ENCODE measurements around the gene SELE. TPM values are rescaled to one million over a fixed set of nuclear protein-coding genes. Genes with fewer than 3 reads are reported as not detected.

Gene SELE
- total and polyA plus RNA-seq, 2 donors from 2014 or later = 0.92 to 4.5 TPM

DNA sequence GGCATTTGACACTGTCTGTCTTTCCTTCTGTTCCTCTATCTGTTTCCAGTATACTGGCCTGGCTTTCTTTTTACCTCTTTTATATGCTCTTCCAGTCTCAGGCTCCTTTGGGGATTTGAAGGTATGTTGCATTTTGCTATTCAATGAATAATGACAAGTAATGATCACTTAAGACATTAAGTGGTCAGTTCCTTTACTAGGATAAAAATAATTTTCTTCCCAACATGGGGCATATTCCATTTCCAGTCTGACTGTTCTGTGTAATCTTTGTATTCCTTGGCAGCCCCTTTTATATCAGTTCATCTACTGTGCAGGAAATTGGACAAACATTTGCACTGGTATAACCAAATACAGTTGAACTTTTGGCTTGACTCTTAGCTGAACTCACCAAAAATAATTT, 45.3 kb upstream of the SELE start:
- no peaks in the 10 kb centered on the region for H3K9me3 ChIP-seq (ENCODE audit: control insufficient read depth in 2 of 3, insufficient read depth in 1 of 3, low read length in 3 of 3)
- intact Hi-C loops (cut with DNase I) = no loop called here
- H3K36me3 ChIP-seq (ENCODE audit: control insufficient read depth in 2 of 3, insufficient read depth in 3 of 3, low read length in 3 of 3) = no peaks in the 10 kb centered on the region
- FAIRE-seq (no peak), DNase-seq (no peak)
- H3K27ac ChIP-seq (ENCODE audit: low read depth in 2 of 2, low read length in 2 of 2) = no peak overlapping the region
- no peaks in the 10 kb centered on the region for H3K27me3 ChIP-seq (ENCODE audit: control insufficient read depth, insufficient read depth, low read length)
- H3K9ac ChIP-seq (ENCODE audit: low read length in 3 of 3) = no peak overlapping the region
- peaks cover 0 to 2% (median 0%) of the 10 kb centered on the region in 3 donors for H3K4me1 ChIP-seq (ENCODE audit: control insufficient read depth in 2 of 3, insufficient read depth in 2 of 3, low read depth in 1 of 3, low read length in 3 of 3)
- TF ChIP-seq CTCF (IDR thresholded peaks at IDR 0.05; ENCODE audit: borderline replicate concordance, extremely low read depth, insufficient read depth) = no peak
- H3K4me3 ChIP-seq (ENCODE audit: low read length in 3 of 3) = no peak overlapping the region

DNA sequence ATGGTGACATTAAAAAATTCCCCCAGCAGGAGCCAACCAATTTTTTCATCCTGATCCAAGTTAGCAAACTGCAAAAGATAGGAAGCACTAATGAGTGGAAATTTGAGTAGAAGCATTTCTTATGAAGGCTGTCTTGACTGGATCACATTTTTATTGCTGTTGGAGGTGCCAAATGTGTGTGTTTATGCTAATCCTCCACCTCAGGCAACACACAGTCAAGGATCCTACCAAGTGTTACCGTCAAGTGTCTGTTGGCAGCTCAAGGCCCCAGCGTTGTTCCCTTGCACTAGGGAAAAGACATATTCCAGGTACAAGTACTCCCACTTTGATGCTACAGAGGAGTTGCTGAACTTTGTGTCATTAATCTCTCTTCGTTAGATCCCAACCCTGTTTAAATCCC, 42.6 kb upstream of the SELE start:
- Histone ChIP-seq H3K4me1 (ENCODE audit: control insufficient read depth in 2 of 3, insufficient read depth in 2 of 3, low read depth in 1 of 3, low read length in 3 of 3) (peaks cover 0 to 2% (median 0%) of the 10 kb centered on the region in 3 donors), H3K27ac (ENCODE audit: low read depth in 2 of 2, low read length in 2 of 2) (no peak overlapping the region), H3K9ac (ENCODE audit: low read length in 3 of 3) (no peak overlapping the region), H3K4me3 (ENCODE audit: low read length in 3 of 3) (no peak overlapping the region), H3K36me3 (ENCODE audit: control insufficient read depth in 2 of 3, insufficient read depth in 3 of 3, low read length in 3 of 3) (no peaks in the 10 kb centered on the region), H3K9me3 (ENCODE audit: control insufficient read depth in 2 of 3, insufficient read depth in 1 of 3, low read length in 3 of 3) (no peaks in the 10 kb centered on the region), H3K27me3 (ENCODE audit: control insufficient read depth, insufficient read depth, low read length) (no peaks in the 10 kb centered on the region)
- no peak for DNase-seq
- no peak for TF ChIP-seq CTCF (IDR thresholded peaks at IDR 0.05; ENCODE audit: borderline replicate concordance, extremely low read depth, insufficient read depth)
- no peak for FAIRE-seq
- intact Hi-C loops (cut with DNase I) = no loop called here

DNA sequence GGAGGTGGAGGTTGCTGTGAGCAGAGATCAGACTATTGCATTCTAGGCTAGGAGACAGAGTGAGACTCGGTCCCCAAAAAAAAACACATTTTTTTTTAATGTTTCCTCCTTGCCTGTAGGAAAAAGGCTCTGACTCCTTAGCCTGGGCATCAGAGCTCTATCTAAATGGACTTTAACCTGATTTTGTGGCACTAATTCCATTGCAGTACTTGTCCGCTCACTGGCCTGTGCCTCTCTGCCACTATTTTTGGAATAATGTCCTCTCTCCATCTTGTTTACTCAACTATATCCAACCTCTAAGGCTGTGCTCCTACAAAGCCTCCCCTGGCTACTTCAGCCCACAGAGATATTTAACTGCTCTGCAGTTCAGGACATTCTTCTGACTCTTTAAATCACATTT, 34.3 kb upstream of the SELE start:
- TF ChIP-seq CTCF (IDR thresholded peaks at IDR 0.05; ENCODE audit: borderline replicate concordance, extremely low read depth, insufficient read depth) = no peak
- no peaks in the 10 kb centered on the region for H3K36me3 ChIP-seq (ENCODE audit: control insufficient read depth in 2 of 3, insufficient read depth in 3 of 3, low read length in 3 of 3)

More for the DNA sequence above, 34.3 kb upstream of the SELE start:
- intact Hi-C loops (cut with DNase I) = no loop called here
- no peak overlapping the region for H3K27ac ChIP-seq (ENCODE audit: low read depth in 2 of 2, low read length in 2 of 2)
- H3K9ac ChIP-seq (ENCODE audit: low read length in 3 of 3) = no peak overlapping the region
- no peak for FAIRE-seq
- H3K9me3 ChIP-seq (ENCODE audit: control insufficient read depth in 2 of 3, insufficient read depth in 1 of 3, low read length in 3 of 3) = no peaks in the 10 kb centered on the region
- no peak for DNase-seq
- H3K4me1 ChIP-seq (ENCODE audit: control insufficient read depth in 2 of 3, insufficient read depth in 2 of 3, low read depth in 1 of 3, low read length in 3 of 3) = no peaks in the 10 kb centered on the region
- H3K4me3 ChIP-seq (ENCODE audit: low read length in 3 of 3) = no peak overlapping the region
- no peaks in the 10 kb centered on the region for H3K27me3 ChIP-seq (ENCODE audit: control insufficient read depth, insufficient read depth, low read length)

Data from kidney (tissue), 14 donors.